Hepatocyte (in vitro differentiated cells): Measurements from ENCODE around the gene HS2ST1. TPM values are rescaled to one million over a fixed set of nuclear protein-coding genes. Genes with fewer than 3 reads are reported as not detected.
"Not testable (repeated sequence)": the region's sequence is repeated elsewhere in the genome, so short reads cannot be mapped to it uniquely, and the experiment has no call there.

Experiments used
- DNase-seq: peaks from one replicate; pipeline ENCODE4 v3.0.0-alpha.2; 2016; ENCODE audit warnings: low spot score
- H2AFZ ChIP-seq: fragments of 200-600 bp; sonication (generic); 2 replicates; pipeline ENCODE4 v1.6.0; 2016; ENCODE audit warnings: antibody characterized with exemption, mild to moderate bottlenecking
- H3K27ac ChIP-seq: fragments of 200-600 bp; sonication (generic); 2 replicates; pipeline ENCODE4 v1.5.1; 2016; ENCODE audit warnings: mild to moderate bottlenecking
- H3K27me3 ChIP-seq: fragments of 200-600 bp; sonication (generic); 2 replicates; pipeline ENCODE4 v1.6.1; 2016
- H3K36me3 ChIP-seq: fragments of 200-600 bp; sonication (generic); replicated peaks from 2 replicates; pipeline ENCODE4 v1.5.1; 2016; ENCODE audit warnings: low read depth; ENCODE audit not compliant: insufficient read depth
- H3K4me1 ChIP-seq: fragments of 200-600 bp; sonication (generic); 2 replicates; pipeline ENCODE4 v1.5.1; 2016; ENCODE audit warnings: mild to moderate bottlenecking, moderate library complexity; ENCODE audit not compliant: insufficient read depth
- H3K4me2 ChIP-seq: fragments of 200-600 bp; sonication (generic); 2 replicates; pipeline ENCODE4 v1.6.0; 2016
- H3K4me3 ChIP-seq: fragments of 200-600 bp; sonication (generic); 2 replicates; pipeline ENCODE4 v1.5.1; 2016; ENCODE audit warnings: mild to moderate bottlenecking
- H3K79me2 ChIP-seq: fragments of 200-600 bp; sonication (generic); 2 replicates; pipeline ENCODE4 v1.6.0; 2017; ENCODE audit warnings: mild to moderate bottlenecking
- H3K9me2 ChIP-seq: fragments of 200-600 bp; sonication (generic); replicated peaks from 2 replicates; pipeline ENCODE4 v1.6.0; 2017; ENCODE audit warnings: mild to moderate bottlenecking; ENCODE audit not compliant: insufficient read depth
- H3K9me3 ChIP-seq: fragments of 200-600 bp; sonication (generic); 2 replicates; pipeline ENCODE4 v1.5.1; 2016; ENCODE audit warnings: low read depth, mild to moderate bottlenecking
- H4K20me1 ChIP-seq: fragments of 200-600 bp; sonication (generic); 2 replicates; pipeline ENCODE4 v1.6.0; 2016; ENCODE audit warnings: mild to moderate bottlenecking; ENCODE audit not compliant: insufficient read depth, poor library complexity, severe bottlenecking
- EZH2 ChIP-seq: fragments of 200-600 bp; sonication (generic); IDR thresholded peaks from 2 replicates; pipeline ENCODE4 v1.6.1; 2016; ENCODE audit warnings: antibody characterized with exemption, mild to moderate bottlenecking, borderline replicate concordance
- EZH2phosphoT487 ChIP-seq: fragments of 200-600 bp; sonication (generic); IDR thresholded peaks from one replicate; pipeline ENCODE4 v1.6.1; 2018; ENCODE audit warnings: antibody characterized with exemption, mild to moderate bottlenecking, low read depth, moderate library complexity; ENCODE audit not compliant: unreplicated experiment, severe bottlenecking
- WGBS: methylation state at CpG from one replicate; pipeline ENCODE4 v1.1.6; 2016; ENCODE audit warnings: low lambda C conversion rate; ENCODE audit errors: missing lambda C conversion rate; 5-methylcytosine and 5-hydroxymethylcytosine counted together
- polyA plus RNA-seq: library from polyadenylated mRNA; unstranded; fragments of >200 nt; fragmentation: Nextera tagmentation; extraction: Ambion mirVana; gene quantifications from 2 replicates; pipeline ENCODE4 v1.2.1, GENCODE V29; 2016
- total RNA-seq: library from RNA; depleted of rRNA; stranded (reverse); fragments of >200 nt; gene quantifications from 2 replicates; pipeline ENCODE4 v1.2.3, GENCODE V29; 2014
- TF ChIP-seq, protein P1 (sequence below): fragments of 200-600 bp; sonication (generic); IDR thresholded peaks from 2 replicates; pipeline ENCODE4 v1.5.1; 2016; ENCODE audit warnings: antibody characterized with exemption, mild to moderate bottlenecking; ENCODE audit not compliant: poor library complexity

The HS2ST1 gene
- total and polyA plus RNA-seq, 2 experiments from 2014 or later = 19.1 to 42.3 TPM

DNA sequence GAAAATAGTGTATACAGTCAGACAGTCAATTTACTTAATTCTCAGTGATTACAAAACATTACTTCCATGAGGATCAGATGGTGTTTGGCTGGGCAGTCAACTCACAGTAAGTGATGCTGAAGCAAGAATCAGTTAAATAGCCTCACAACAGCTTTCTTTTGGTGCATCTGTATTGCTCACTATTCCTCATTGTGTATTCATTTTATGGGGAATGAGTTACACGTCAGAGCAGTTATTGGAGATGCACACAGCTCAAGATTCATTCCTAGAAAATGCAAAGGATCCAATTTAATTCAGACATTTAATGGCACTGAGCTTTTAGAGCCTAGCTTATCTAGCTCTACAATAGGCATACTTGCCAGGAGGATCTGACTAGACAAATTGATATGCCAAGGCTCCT, 150.6 kb downstream of the HS2ST1 start:
- H3K9me2 ChIP-seq = no peaks in the 10 kb centered on the region
- no peak overlapping the region for H2AFZ ChIP-seq
- H3K4me2 ChIP-seq = no peak overlapping the region
- peaks cover 1% of the 10 kb centered on the region for H4K20me1 ChIP-seq
- H3K27me3 ChIP-seq = no peaks in the 10 kb centered on the region
- no peak overlapping the region for H3K27ac ChIP-seq
- WGBS = 97% methylated on average over 1 of the region's 1 CpG
- no peaks in the 10 kb centered on the region for H3K9me3 ChIP-seq
- no peak overlapping the region for H3K4me3 ChIP-seq
- DNase-seq = no peak
- TF ChIP-seq EZH2phosphoT487 (no peak), EZH2 (no peak)
- TF ChIP-seq, protein P1, sequence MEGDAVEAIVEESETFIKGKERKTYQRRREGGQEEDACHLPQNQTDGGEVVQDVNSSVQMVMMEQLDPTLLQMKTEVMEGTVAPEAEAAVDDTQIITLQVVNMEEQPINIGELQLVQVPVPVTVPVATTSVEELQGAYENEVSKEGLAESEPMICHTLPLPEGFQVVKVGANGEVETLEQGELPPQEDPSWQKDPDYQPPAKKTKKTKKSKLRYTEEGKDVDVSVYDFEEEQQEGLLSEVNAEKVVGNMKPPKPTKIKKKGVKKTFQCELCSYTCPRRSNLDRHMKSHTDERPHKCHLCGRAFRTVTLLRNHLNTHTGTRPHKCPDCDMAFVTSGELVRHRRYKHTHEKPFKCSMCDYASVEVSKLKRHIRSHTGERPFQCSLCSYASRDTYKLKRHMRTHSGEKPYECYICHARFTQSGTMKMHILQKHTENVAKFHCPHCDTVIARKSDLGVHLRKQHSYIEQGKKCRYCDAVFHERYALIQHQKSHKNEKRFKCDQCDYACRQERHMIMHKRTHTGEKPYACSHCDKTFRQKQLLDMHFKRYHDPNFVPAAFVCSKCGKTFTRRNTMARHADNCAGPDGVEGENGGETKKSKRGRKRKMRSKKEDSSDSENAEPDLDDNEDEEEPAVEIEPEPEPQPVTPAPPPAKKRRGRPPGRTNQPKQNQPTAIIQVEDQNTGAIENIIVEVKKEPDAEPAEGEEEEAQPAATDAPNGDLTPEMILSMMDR = no peak
- no peaks in the 10 kb centered on the region for H3K36me3 ChIP-seq
- peaks cover 41% of the 10 kb centered on the region for H3K79me2 ChIP-seq
- H3K4me1 ChIP-seq = no peaks in the 10 kb centered on the region

DNA sequence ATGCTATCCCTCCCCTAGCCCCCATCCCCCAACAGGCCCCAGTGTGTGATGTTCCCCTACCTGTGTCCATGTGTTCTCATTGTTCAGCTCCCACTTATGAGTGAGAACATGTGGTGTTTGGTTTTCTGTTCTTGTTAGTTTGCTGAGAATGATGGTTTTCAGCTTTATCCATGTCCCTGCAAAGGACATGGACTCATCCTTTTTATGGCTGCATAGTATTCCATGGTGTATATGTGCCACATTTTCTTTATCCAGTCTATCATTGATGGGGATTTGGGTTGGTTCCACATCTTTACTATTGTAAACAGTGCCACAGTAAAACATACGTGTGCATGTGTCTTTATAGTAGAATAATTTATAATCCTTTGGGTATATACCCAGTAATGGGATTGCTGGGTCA, 152.3 kb downstream of the HS2ST1 start:
- not testable (repeated sequence) for H3K4me3 ChIP-seq, H3K9me3 ChIP-seq, H3K4me2 ChIP-seq, H3K4me1 ChIP-seq, H3K27me3 ChIP-seq, H4K20me1 ChIP-seq, DNase-seq, H2AFZ ChIP-seq, H3K9me2 ChIP-seq, H3K27ac ChIP-seq, H3K36me3 ChIP-seq
- WGBS = 100% methylated on average over 1 of the region's 1 CpG
- H3K79me2 ChIP-seq = peaks cover 42% of the 10 kb centered on the region

DNA sequence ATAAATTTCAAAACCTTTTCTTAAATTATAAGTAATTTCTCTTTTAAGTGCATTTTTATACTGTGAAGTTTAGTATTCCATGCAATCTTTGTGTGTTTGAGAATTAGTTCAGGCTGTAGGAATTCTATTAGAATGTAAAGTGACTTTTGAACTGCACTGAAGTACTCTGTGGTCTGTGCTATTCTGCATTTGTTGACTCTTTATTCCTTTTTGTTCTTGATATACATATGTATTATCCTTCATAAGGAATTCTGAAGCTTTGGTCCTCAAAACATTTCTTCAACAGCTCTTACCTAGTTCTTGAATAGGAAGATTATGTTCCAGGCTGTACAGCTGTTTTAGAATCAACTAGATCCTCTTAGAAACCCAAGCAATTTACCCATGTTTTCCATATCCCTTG, 158.0 kb downstream of the HS2ST1 start:
- no peaks in the 10 kb centered on the region for H3K27me3 ChIP-seq
- no peak for DNase-seq
- H3K9me2 ChIP-seq = no peaks in the 10 kb centered on the region
- no peak for TF ChIP-seq EZH2phosphoT487
- TF ChIP-seq, protein P1 = no peak
- no peak for TF ChIP-seq EZH2
- H3K4me1 ChIP-seq = no peaks in the 10 kb centered on the region
- H3K4me3 ChIP-seq = no peak overlapping the region
- H3K36me3 ChIP-seq = no peaks in the 10 kb centered on the region
- H3K79me2 ChIP-seq = peaks cover 19% of the 10 kb centered on the region
- H3K9me3 ChIP-seq = no peaks in the 10 kb centered on the region
- no peaks in the 10 kb centered on the region for H4K20me1 ChIP-seq
- H3K4me2 ChIP-seq = no peak overlapping the region
- no peak overlapping the region for H3K27ac ChIP-seq
- H2AFZ ChIP-seq = no peak overlapping the region

DNA sequence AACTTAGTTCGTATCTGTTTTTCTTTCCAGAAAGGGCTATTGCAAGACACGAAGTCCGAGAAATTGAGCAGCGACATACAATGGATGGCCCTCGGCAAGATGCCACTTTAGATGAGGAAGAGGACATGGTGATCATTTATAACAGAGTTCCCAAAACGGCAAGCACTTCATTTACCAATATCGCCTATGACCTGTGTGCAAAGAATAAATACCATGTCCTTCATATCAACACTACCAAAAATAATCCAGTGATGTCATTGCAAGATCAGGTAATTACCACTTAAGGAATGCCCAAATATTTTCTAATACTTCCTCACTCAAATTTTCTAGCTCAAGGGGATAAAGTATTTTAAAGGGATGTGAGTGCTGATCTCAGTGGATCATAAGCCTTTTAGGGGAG, 158.5 kb downstream of the HS2ST1 start:
- H3K4me1 ChIP-seq = no peaks in the 10 kb centered on the region

More for the DNA sequence above, 158.5 kb downstream of the HS2ST1 start:
- H3K27me3 ChIP-seq = no peaks in the 10 kb centered on the region
- H3K27ac ChIP-seq = no peak overlapping the region
- 95% methylated on average over 7 of the region's 7 CpGs for WGBS
- TF ChIP-seq EZH2 (no peak), EZH2phosphoT487 (no peak)
- TF ChIP-seq, protein P1 = no peak
- no peak for DNase-seq
- no peaks in the 10 kb centered on the region for H3K36me3 ChIP-seq
- no peak overlapping the region for H3K4me3 ChIP-seq
- no peaks in the 10 kb centered on the region for H3K9me3 ChIP-seq
- no peaks in the 10 kb centered on the region for H4K20me1 ChIP-seq
- no peak overlapping the region for H3K4me2 ChIP-seq
- peaks cover 22% of the 10 kb centered on the region for H3K79me2 ChIP-seq
- H3K9me2 ChIP-seq = no peaks in the 10 kb centered on the region
- H2AFZ ChIP-seq = no peak overlapping the region
